OCI-LY3 (cell line): Measurements from ENCODE around the gene CHD3.

ENCODE experiments used
- H2AFZ ChIP-seq: fragments of 200-600, 300-600 bp; shearing (Covaris generic); 2 replicates; pipeline ENCODE4 v1.6.0; 2014; ENCODE audit warnings: antibody characterized with exemption, low read depth, low read length
- H3K27ac ChIP-seq: fragments of 200-600, 300-600 bp; sonication (generic); 2 replicates; pipeline ENCODE4 v1.5.1; 2014; ENCODE audit warnings: mild to moderate bottlenecking, low read length, moderate library complexity, mixed read lengths
- H3K27me3 ChIP-seq: fragments of 200-600, 300-600 bp; sonication (generic); 2 replicates; pipeline ENCODE4 v1.6.1; 2014; ENCODE audit warnings: low read depth, low read length, mixed read lengths
- H3K36me3 ChIP-seq: fragments of 200-600, 300-600 bp; sonication (generic); replicated peaks from 2 replicates; pipeline ENCODE3; 2014; ENCODE audit warnings: low read depth, low read length, mixed read lengths
- H3K4me1 ChIP-seq: fragments of 300-600, 200-600 bp; sonication (generic); 2 replicates; pipeline ENCODE4 v1.6.1; 2014; ENCODE audit warnings: low read length, mixed read lengths
- H3K4me2 ChIP-seq: fragments of 200-600, 300-600 bp; sonication (generic); 2 replicates; pipeline ENCODE4 v1.6.1; 2014; ENCODE audit warnings: low read length, mixed read lengths
- H3K4me3 ChIP-seq: fragments of 300-600, 200-600 bp; sonication (generic); 2 replicates; pipeline ENCODE4 v1.5.1; 2014; ENCODE audit warnings: antibody characterized with exemption, mild to moderate bottlenecking, low read length, moderate library complexity
- H3K79me2 ChIP-seq: fragments of 300-600, 200-600 bp; shearing (Covaris generic); 2 replicates; pipeline ENCODE4 v1.6.1; 2014; ENCODE audit warnings: mild to moderate bottlenecking, low read length, mixed read lengths
- H3K9ac ChIP-seq: fragments of 300-600, 200-600 bp; shearing (Covaris generic); 2 replicates; pipeline ENCODE4 v1.6.0; 2014; ENCODE audit warnings: mild to moderate bottlenecking, low read length, moderate library complexity
- H3K9me3 ChIP-seq: fragments of 200-600, 300-600 bp; shearing (Covaris generic); 2 replicates; pipeline ENCODE4 v1.6.1; 2014; ENCODE audit warnings: low read length, mixed read lengths; ENCODE audit not compliant: insufficient read depth
- H4K20me1 ChIP-seq: fragments of 200-600, 300-600 bp; sonication (generic); 2 replicates; pipeline ENCODE4 v1.6.1; 2016; ENCODE audit warnings: low read length, mixed read lengths; ENCODE audit not compliant: insufficient read depth
- EZH2phosphoT487 ChIP-seq: fragments of 200-600 bp; shearing (Covaris generic); IDR thresholded peaks from 2 replicates; pipeline ENCODE4 v1.6.1; 2018; ENCODE audit warnings: antibody characterized with exemption, mixed run types, low read depth
- TF ChIP-seq, protein P1 (sequence below): fragments of 200-600, 300-600 bp; sonication (generic); IDR thresholded peaks from 2 replicates; pipeline ENCODE4 v1.5.1; 2014; ENCODE audit warnings: antibody characterized with exemption, low read length, low read depth

The CHD3 gene

DNA sequence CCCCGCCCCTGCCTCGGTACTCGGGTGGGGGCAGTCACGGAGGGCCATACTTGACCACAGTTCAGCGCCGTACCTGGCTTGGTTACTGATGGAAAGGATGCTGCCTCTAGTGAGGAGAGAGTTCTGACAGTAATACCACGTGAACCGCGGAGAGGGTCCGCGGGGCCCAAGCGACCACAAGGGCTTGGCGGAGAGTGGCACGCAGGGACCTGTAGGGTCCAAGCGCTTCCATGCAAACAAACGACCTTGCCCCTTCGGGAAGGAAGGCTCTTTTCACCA is 45.4 kb upstream of the CHD3 start:
- Histone ChIP-seq H3K79me2 (peaks cover 69% of the 10 kb centered on the region), H2AFZ (no peak overlapping the region), H3K9ac (peak overlapping the region; percentile 99), H3K36me3 (peaks cover 8% of the 10 kb centered on the region), H3K4me1 (peaks cover 38% of the 10 kb centered on the region), H4K20me1 (peaks cover 42% of the 10 kb centered on the region), H3K4me3 (peak overlapping the region; percentile 88), H3K9me3 (no peaks in the 10 kb centered on the region), H3K27me3 (no peaks in the 10 kb centered on the region), H3K27ac (peak overlapping the region; percentile 98), H3K4me2 (peak overlapping the region; percentile 96)
- TF ChIP-seq, protein P1, sequence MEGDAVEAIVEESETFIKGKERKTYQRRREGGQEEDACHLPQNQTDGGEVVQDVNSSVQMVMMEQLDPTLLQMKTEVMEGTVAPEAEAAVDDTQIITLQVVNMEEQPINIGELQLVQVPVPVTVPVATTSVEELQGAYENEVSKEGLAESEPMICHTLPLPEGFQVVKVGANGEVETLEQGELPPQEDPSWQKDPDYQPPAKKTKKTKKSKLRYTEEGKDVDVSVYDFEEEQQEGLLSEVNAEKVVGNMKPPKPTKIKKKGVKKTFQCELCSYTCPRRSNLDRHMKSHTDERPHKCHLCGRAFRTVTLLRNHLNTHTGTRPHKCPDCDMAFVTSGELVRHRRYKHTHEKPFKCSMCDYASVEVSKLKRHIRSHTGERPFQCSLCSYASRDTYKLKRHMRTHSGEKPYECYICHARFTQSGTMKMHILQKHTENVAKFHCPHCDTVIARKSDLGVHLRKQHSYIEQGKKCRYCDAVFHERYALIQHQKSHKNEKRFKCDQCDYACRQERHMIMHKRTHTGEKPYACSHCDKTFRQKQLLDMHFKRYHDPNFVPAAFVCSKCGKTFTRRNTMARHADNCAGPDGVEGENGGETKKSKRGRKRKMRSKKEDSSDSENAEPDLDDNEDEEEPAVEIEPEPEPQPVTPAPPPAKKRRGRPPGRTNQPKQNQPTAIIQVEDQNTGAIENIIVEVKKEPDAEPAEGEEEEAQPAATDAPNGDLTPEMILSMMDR: no peak
- no peak for TF ChIP-seq EZH2phosphoT487

GRCh38 chr17:7843536-7844291 is 44.9 kb upstream of the CHD3 start:
- Histone ChIP-seq H2AFZ (no peak overlapping the region), H3K9me3 (no peaks in the 10 kb centered on the region), H3K4me1 (peaks cover 34% of the 10 kb centered on the region), H3K27me3 (no peaks in the 10 kb centered on the region), H3K79me2 (peaks cover 64% of the 10 kb centered on the region), H3K9ac (peak overlapping the region; percentile 99), H3K4me2 (peak overlapping the region; percentile 96), H3K27ac (peak overlapping the region; percentile 98), H3K36me3 (peaks cover 8% of the 10 kb centered on the region), H3K4me3 (peak overlapping the region; percentile 88), H4K20me1 (peaks cover 39% of the 10 kb centered on the region)
- TF ChIP-seq, protein P1: no peak

DNA sequence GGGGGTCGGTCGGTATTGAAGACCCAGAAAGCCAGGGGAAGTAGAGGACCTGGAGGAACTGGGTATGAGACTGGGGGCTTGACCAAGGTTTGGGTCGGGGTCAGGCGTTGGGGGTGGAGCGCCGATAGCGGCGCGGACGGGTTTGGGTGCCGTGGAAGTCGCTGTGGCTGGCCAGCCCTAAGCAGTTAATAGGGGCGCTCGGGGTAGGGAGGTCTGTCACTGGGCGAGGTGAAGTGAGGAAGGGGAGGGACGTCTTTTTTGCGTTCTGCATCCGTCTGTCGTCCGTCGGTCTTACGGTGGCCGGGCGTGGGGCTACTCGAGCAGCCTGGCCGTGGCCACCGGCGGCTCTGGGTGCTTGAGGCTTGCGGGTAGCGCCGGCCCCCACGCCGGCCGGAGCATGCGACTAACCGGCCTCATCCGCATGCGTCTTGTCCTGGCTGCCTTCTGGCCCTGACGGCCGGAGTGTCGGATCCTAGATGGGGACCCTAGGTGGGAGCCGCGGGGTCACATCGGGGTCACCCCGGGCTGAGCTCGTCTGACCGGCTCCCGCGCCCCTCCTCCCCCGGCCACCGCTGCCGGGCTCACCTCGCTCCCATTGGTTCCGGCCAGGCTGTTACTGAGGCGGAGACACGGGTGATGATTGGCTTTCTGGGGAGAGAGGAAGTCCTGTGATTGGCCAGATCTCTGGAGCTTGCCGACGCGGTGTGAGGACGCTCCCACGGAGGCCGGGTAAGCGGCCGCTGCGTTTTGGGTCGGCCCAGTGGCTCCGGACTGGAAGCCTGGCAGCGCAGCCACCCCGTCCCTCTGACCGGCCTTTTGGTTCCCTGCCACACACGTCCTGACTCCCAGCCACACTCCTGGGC is 44.1 kb upstream of the CHD3 start:
- Histone ChIP-seq H3K9ac (peak overlapping the region; percentile 87), H3K79me2 (peaks cover 56% of the 10 kb centered on the region), H3K9me3 (no peaks in the 10 kb centered on the region), H3K27ac (peak overlapping the region; percentile 98), H2AFZ (no peak overlapping the region), H3K4me1 (peaks cover 29% of the 10 kb centered on the region), H3K36me3 (peaks cover 8% of the 10 kb centered on the region), H3K4me3 (peak overlapping the region; percentile 88), H3K27me3 (no peaks in the 10 kb centered on the region), H3K4me2 (peak overlapping the region; percentile 81), H4K20me1 (peaks cover 31% of the 10 kb centered on the region)
- TF ChIP-seq, protein P1: no peak
- TF ChIP-seq EZH2phosphoT487: no peak

DNA sequence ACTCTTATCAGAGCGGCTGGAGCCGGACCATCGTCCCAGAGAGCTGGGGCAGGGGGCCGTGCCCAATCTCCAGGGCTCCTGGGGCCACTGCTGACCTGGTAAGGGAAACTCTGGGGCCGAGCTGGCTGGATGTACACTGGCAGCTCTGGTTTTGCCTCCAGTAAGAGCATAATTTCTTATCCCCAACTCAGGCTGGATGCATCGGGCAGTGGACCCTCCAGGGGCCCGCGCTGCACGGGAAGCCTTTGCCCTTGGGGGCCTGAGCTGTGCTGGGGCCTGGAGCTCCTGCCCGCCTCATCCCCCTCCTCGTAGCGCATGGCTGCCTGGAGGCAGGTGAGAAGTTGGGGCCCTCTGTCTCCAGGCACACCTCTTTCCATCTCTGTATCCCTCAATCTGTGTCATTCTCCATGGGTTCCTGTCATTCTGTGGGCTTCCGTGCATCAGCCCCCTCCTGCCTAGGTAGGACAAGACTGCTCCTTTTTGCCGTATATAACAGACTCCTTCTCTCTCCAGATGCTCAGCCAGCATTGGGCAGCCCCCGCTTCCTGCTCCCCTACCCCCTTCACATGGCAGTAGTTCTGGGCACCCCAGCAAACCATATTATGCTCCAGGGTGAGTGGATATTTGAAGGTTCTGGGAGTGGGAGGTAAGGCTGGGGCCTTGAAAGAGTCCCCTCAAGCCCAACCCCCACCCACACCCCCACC is 43.1 kb upstream of the CHD3 start:
- Histone ChIP-seq H3K27me3 (no peaks in the 10 kb centered on the region), H3K4me3 (peak overlapping the region; percentile 88), H3K9ac (peak overlapping the region; percentile 87; the same call in 1 of the 2 replicates), H4K20me1 (peaks cover 25% of the 10 kb centered on the region), H3K4me1 (peaks cover 27% of the 10 kb centered on the region), H3K79me2 (peaks cover 46% of the 10 kb centered on the region), H2AFZ (no peak overlapping the region), H3K4me2 (peak overlapping the region; percentile 81), H3K36me3 (peaks cover 12% of the 10 kb centered on the region), H3K27ac (no peak overlapping the region), H3K9me3 (no peaks in the 10 kb centered on the region)
- no peak for TF ChIP-seq EZH2phosphoT487
- TF ChIP-seq, protein P1: no peak
